Body of pancreas (tissue), 4 donors: ENCODE results near the gene FUNDC2. TPM values are rescaled to one million over a fixed set of nuclear protein-coding genes. Genes with fewer than 3 reads are reported as not detected.
"Not testable (repeated sequence)": the region's sequence is repeated elsewhere in the genome, so short reads cannot be mapped to it uniquely, and the experiment has no call there.

Experiments used
- ATAC-seq: fragments of 150-250 bp; one replicate; pipeline ENCODE4 v1.9.1; 2016
- DNase-seq, 4 donors: peaks; one replicate each; pipeline ENCODE4 v3.0.0-alpha.2; 2019
- H3K27ac ChIP-seq, 4 donors: fragments of 200-600 bp; sonication (generic); 1 replicate in 3 of 4; 2 replicates in 1 of 4; pipeline versions ENCODE4 v1.5.1 to v1.6.1; 2016 to 2019; ENCODE audit warnings: mild to moderate bottlenecking in 1 of 4, mixed read lengths in 1 of 4, moderate library complexity in 1 of 4
- H3K27me3 ChIP-seq, 2 donors: fragments of 200-600 bp; sonication (generic); one replicate each; pipeline ENCODE4 v1.6.0; 2016; ENCODE audit warnings: mild to moderate bottlenecking in 1 of 2
- H3K36me3 ChIP-seq, 2 donors: fragments of 200-600 bp; sonication (generic); replicated peaks in 1 of 2; 2 replicates each; pipeline ENCODE4 v1.5.1; 2016; ENCODE audit warnings: low read depth in 2 of 2; ENCODE audit not compliant: insufficient read depth in 1 of 2
- H3K4me1 ChIP-seq: fragments of 200-600 bp; sonication (generic); one replicate; pipeline ENCODE4 v1.6.0; 2016
- H3K4me3 ChIP-seq, 2 donors: fragments of 200-600 bp; sonication (generic); 1 replicate in 1 of 2; 2 replicates in 1 of 2; pipeline ENCODE4 v1.5.1; 2016 to 2019
- H3K9me3 ChIP-seq, 3 donors: fragments of 200-600 bp; sonication (generic); 1 replicate in 2 of 3; 2 replicates in 1 of 3; pipeline ENCODE4 v1.5.1; 2016
- POLR2A ChIP-seq, 3 donors: fragments of 450-650 bp; IDR thresholded peaks; one replicate each; pipeline ENCODE4 v1.6.1; 2016; ENCODE audit warnings: antibody characterized with exemption in 3 of 3, mild to moderate bottlenecking in 2 of 3
- WGBS, 2 donors: methylation state at CpG; one replicate each; pipeline ENCODE4 v1.1.5; 2017; 5-methylcytosine and 5-hydroxymethylcytosine counted together
- intact Hi-C: fragments of 100-400 bp; cut with DNase I; formaldehyde crosslinking; loops from one replicate; pipeline ENCODE4 v1.15.1; 2023
- total RNA-seq, 2 donors: library from RNA; depleted of rRNA; stranded (reverse); fragments of >200 nt; gene quantifications; one replicate each; pipeline ENCODE4 v1.1.0, GENCODE V29; 2016
- TF ChIP-seq, protein P1 (sequence below), 7 experiments: fragments of 450-650 bp in 4 of 7; fragments of 200-600 bp in 3 of 7; sonication (generic) in 3 of 7; IDR thresholded peaks; one replicate each; pipeline ENCODE4 v1.5.1; 2016 to 2019; ENCODE audit warnings: antibody characterized with exemption in 7 of 7

The FUNDC2 gene
- total RNA-seq, 2 donors from 2014 or later = 28.8 to 66.3 TPM

DNA sequence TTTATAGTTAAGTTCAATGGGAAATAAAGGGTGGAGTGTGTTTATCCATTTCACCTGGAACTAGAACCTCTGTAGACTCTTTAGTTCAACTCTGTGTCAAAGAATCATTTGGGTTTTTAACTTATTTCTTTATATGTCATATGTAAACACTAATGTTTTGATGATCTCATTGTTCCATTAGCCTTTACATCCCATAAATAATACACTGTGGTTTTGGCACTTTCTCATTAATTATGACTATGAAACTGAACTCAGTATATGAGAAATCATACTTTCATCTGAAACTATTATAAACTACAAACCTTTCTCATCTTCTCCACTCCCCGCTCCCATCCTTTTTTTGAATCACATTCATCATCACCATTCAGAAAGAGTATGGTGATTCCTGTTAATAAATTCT lies 35.2 kb upstream of the FUNDC2 start:
- peaks cover 21% of the 10 kb centered on the region for H3K4me1 ChIP-seq
- no peaks in the 10 kb centered on the region for H3K9me3 ChIP-seq
- no peak overlapping the region for H3K4me3 ChIP-seq
- ATAC-seq (no peak), DNase-seq (no peak)
- TF ChIP-seq, protein P1, sequence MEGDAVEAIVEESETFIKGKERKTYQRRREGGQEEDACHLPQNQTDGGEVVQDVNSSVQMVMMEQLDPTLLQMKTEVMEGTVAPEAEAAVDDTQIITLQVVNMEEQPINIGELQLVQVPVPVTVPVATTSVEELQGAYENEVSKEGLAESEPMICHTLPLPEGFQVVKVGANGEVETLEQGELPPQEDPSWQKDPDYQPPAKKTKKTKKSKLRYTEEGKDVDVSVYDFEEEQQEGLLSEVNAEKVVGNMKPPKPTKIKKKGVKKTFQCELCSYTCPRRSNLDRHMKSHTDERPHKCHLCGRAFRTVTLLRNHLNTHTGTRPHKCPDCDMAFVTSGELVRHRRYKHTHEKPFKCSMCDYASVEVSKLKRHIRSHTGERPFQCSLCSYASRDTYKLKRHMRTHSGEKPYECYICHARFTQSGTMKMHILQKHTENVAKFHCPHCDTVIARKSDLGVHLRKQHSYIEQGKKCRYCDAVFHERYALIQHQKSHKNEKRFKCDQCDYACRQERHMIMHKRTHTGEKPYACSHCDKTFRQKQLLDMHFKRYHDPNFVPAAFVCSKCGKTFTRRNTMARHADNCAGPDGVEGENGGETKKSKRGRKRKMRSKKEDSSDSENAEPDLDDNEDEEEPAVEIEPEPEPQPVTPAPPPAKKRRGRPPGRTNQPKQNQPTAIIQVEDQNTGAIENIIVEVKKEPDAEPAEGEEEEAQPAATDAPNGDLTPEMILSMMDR (IDR thresholded peaks at IDR 0.05) = no peak
- TF ChIP-seq POLR2A (IDR thresholded peaks at IDR 0.05) = no peak
- no peak overlapping the region for H3K27ac ChIP-seq
- intact Hi-C loops = no loop called here
- no peaks in the 10 kb centered on the region for H3K27me3 ChIP-seq
- no peaks in the 10 kb centered on the region for H3K36me3 ChIP-seq
- WGBS, 2 donors = 100% methylated on average over 1 of the region's 1 CpG

DNA sequence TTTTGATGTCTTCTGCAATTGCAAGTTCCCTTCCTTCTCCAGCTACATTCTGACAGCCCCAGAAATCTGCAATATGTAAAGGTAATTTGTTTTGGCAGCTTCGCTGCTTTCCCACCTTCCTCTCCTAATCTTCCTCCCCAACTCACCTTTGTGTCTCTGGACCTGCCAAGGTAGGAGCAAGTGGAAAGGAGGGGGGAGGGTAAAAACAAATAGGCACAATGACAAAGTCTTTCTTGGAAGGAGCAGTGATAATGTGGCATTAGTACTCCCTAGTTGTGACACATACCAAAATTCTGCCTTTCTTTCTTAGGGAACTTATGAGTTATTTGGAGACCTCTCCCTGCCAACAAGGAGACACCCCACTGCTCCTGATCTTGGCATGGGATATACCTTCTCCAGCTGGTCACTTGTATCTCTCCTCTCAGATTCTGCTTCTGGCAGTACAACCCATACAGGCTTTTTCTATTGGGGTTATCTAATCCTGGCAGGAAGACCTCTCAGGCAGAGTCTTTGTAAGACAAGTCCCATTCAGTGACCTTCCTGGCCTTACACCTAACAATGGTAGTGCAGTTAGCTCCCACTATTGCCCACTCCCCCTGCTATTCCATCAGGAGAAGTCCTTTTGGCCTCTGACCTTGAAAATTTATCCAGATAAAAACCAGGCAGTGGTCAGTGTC lies 28.3 kb upstream of the FUNDC2 start:
- Histone ChIP-seq H3K27ac (peak overlapping the region in 2 of 4 donors; percentile 17 to 18), H3K9me3 (no peaks in the 10 kb centered on the region), H3K4me1 (peaks cover 26% of the 10 kb centered on the region), H3K4me3 (no peak overlapping the region), H3K36me3 (no peaks in the 10 kb centered on the region), H3K27me3 (no peaks in the 10 kb centered on the region)
- intact Hi-C loops = no loop called here
- 27 to 33% methylated on average over 1 of the region's 1 CpG for WGBS, 2 donors
- no peak for ATAC-seq
- DNase-seq = no peak
- TF ChIP-seq POLR2A (IDR thresholded peaks at IDR 0.05) = no peak
- TF ChIP-seq, protein P1 (IDR thresholded peaks at IDR 0.05) = no peak

DNA sequence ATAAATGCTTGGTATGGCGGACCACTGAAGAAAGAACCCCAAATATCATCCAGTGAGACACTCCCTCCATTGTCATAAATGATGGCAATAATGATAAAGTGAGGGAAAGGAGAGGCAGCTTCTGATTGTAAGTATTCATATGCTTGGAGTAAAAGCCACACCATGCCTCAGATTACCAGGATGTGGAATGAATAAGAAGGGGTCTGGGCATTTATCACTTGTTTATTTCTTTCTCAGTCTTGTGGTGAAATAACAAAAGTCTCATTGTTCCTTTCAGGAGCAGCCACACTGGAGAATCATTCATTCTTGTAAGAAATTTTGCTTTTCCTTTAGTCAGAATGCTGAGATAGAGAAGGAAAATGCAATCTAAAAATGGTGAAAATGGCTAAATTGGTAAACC lies 25.8 kb upstream of the FUNDC2 start:
- no peak for ATAC-seq
- WGBS, 2 donors = 83 to 93% methylated on average over 1 of the region's 1 CpG
- H3K36me3 ChIP-seq = no peaks in the 10 kb centered on the region
- no peak for TF ChIP-seq POLR2A (IDR thresholded peaks at IDR 0.05)
- TF ChIP-seq, protein P1 (IDR thresholded peaks at IDR 0.05) = no peak
- H3K27ac ChIP-seq = no peak overlapping the region
- H3K27me3 ChIP-seq = no peaks in the 10 kb centered on the region
- no peak for DNase-seq
- no peak overlapping the region for H3K4me3 ChIP-seq
- intact Hi-C loops = no loop called here
- no peaks in the 10 kb centered on the region for H3K9me3 ChIP-seq
- peaks cover 41% of the 10 kb centered on the region for H3K4me1 ChIP-seq

DNA sequence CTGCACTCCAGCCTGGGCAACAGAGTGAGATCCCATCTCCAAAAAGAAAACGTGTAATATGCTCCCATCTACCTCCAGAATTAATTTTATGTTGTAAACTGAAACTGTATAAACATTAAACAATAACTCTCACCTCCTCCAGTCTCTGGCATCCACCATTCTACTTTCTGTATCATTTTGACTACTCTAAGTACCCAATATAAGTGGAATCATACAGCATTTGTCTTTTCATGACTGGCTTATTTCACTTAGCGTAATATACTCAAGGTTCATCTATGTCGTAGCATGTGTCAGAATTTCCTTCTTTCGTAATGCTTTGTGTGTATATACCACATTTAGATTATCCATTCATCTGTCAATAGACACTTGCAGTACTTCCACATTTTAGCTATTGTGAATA lies 24.8 kb upstream of the FUNDC2 start:
- Histone ChIP-seq H3K4me1 (peaks cover 42% of the 10 kb centered on the region), H3K9me3 (no peaks in the 10 kb centered on the region), H3K27ac (no peak overlapping the region), H3K27me3 (no peaks in the 10 kb centered on the region), H3K36me3 (no peaks in the 10 kb centered on the region), H3K4me3 (no peak overlapping the region)
- DNase-seq (no peak), ATAC-seq (no peak)
- intact Hi-C loops = no loop called here
- TF ChIP-seq POLR2A (IDR thresholded peaks at IDR 0.05) = no peak
- TF ChIP-seq, protein P1 (IDR thresholded peaks at IDR 0.05) = no peak
- WGBS, 2 donors = 83 to 91% methylated on average over 4 of the region's 4 CpGs

DNA sequence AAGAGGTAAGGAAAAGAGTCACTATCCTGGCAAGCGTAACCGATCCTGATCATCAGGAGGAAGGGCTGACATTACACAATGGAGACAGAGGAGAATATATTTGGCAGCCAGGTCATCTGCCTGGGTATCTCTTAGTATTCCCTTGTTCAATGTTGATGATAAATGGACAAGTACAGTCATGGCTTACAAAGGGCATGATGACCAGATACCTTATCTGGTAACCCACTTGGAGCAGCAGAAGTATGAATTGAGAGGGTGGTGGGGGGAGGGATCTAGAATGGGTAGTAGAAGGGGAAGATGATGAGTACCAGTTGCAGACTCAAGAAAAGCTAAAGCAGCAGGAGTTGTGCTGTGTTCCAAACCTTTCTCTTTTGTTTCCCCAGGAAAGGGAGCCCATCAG lies 21.5 kb upstream of the FUNDC2 start:
- no peak overlapping the region for H3K4me3 ChIP-seq
- H3K4me1 ChIP-seq = peaks cover 42% of the 10 kb centered on the region
- no peak for TF ChIP-seq POLR2A (IDR thresholded peaks at IDR 0.05)
- TF ChIP-seq, protein P1 (IDR thresholded peaks at IDR 0.05) = no peak
- intact Hi-C loops = no loop called here
- no peaks in the 10 kb centered on the region for H3K36me3 ChIP-seq
- no peaks in the 10 kb centered on the region for H3K27me3 ChIP-seq
- WGBS, 2 donors = 95 to 100% methylated on average over 2 of the region's 2 CpGs
- peak overlapping the region in 1 of 4 donors; percentile 30 for H3K27ac ChIP-seq
- no peaks in the 10 kb centered on the region for H3K9me3 ChIP-seq
- no peak for DNase-seq
- ATAC-seq = no peak

DNA sequence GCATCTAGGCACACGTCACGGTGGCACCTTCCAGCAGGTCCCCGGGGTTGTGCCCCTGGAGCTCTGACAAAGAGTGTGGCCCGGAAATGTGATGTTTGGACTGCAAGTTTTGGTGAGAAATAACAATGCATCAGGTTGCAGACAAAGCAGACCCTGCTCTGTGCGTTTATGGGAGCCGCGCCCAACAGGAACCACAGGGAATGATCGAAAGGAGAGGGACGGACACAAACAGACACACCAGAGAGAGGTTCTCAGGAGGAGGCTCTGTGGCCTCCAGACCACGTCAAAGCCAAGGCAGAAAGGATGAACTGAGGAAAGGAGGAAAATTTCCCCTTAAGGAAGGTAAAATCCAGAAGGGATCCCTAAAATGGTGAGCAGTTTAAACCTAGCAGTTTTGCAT lies 20.3 kb upstream of the FUNDC2 start:
- H3K9me3 ChIP-seq, DNase-seq, H3K36me3 ChIP-seq, H3K27me3 ChIP-seq, H3K27ac ChIP-seq, intact Hi-C loops, ATAC-seq, H3K4me3 ChIP-seq: not testable (repeated sequence)
- peaks cover 49% of the 10 kb centered on the region for H3K4me1 ChIP-seq
- no CpG with 5 or more reads among the region's 10 CpGs for WGBS, 2 donors

DNA sequence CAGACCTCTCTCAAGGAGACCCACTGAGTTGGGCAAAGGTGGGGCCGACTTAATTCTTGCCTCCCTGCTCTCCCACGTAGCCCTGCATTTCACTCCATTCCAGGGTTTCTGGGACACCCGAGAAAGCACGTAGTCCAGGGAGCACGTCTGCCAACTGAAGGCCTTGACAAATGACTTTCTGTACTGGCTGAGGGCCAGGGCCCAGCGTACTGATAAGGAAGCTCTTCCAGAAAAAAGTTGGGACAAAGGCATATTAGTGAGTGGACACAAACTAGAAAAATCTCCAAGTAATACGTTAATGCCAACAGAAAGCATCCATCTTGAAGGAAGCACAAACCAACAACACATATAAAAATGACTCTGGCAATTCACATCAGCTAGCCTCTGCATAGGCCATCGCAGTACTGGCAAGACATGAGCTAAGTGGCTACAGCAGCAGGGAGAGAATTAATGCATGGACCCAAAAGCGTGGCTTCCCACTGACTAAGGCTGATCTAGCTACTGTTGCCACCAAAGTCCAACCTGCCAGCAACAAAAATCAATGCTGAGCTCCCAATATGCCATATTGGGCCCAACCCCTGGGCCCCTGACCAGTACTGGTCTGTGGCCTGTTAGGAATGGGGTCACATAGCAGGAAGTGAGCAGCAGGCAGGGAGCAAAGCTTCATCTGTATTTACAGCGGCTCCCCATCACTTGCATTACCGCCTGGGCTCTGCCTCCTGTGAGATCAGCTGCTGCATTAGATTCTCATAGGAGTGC lies 19.6 kb upstream of the FUNDC2 start:
- ATAC-seq = peak; percentile 79
- 25 to 29% methylated on average over 3 to 6 of the region's 11 CpGs for WGBS, 2 donors

More for the DNA sequence above, 19.6 kb upstream of the FUNDC2 start:
- H3K36me3 ChIP-seq, H3K4me3 ChIP-seq, H3K27me3 ChIP-seq, intact Hi-C loops, H3K9me3 ChIP-seq: not testable (repeated sequence)
- peak in 1 of 4 donors; percentile 24 for DNase-seq
- Histone ChIP-seq H3K4me1 (peaks cover 49% of the 10 kb centered on the region), H3K27ac (peak overlapping the region in 3 of 4 donors; percentile 47 to 79 (median 78))
